Body of pancreas (tissue), 4 donors: ENCODE measurements around the gene RPN2. TPM values are rescaled to one million over a fixed set of nuclear protein-coding genes. Genes with fewer than 3 reads are reported as not detected.

Experiments
- ATAC-seq: fragments of 150-250 bp; one replicate; pipeline ENCODE4 v1.9.1; 2016
- DNase-seq, 4 donors: peaks; one replicate each; pipeline ENCODE4 v3.0.0-alpha.2; 2019
- H3K27ac ChIP-seq, 4 donors: fragments of 200-600 bp; sonication (generic); 1 replicate in 3 of 4; 2 replicates in 1 of 4; pipeline versions ENCODE4 v1.5.1 to v1.6.1; 2016 to 2019; ENCODE audit warnings: mild to moderate bottlenecking in 1 of 4, mixed read lengths in 1 of 4, moderate library complexity in 1 of 4
- H3K27me3 ChIP-seq, 2 donors: fragments of 200-600 bp; sonication (generic); one replicate each; pipeline ENCODE4 v1.6.0; 2016; ENCODE audit warnings: mild to moderate bottlenecking in 1 of 2
- H3K36me3 ChIP-seq, 2 donors: fragments of 200-600 bp; sonication (generic); replicated peaks in 1 of 2; 2 replicates each; pipeline ENCODE4 v1.5.1; 2016; ENCODE audit warnings: low read depth in 2 of 2; ENCODE audit not compliant: insufficient read depth in 1 of 2
- H3K4me1 ChIP-seq: fragments of 200-600 bp; sonication (generic); one replicate; pipeline ENCODE4 v1.6.0; 2016
- H3K4me3 ChIP-seq, 2 donors: fragments of 200-600 bp; sonication (generic); 1 replicate in 1 of 2; 2 replicates in 1 of 2; pipeline ENCODE4 v1.5.1; 2016 to 2019
- H3K9me3 ChIP-seq, 3 donors: fragments of 200-600 bp; sonication (generic); 1 replicate in 2 of 3; 2 replicates in 1 of 3; pipeline ENCODE4 v1.5.1; 2016
- POLR2A ChIP-seq, 3 donors: fragments of 450-650 bp; IDR thresholded peaks; one replicate each; pipeline ENCODE4 v1.6.1; 2016; ENCODE audit warnings: antibody characterized with exemption in 3 of 3, mild to moderate bottlenecking in 2 of 3
- WGBS, 2 donors: methylation state at CpG; one replicate each; pipeline ENCODE4 v1.1.5; 2017; 5-methylcytosine and 5-hydroxymethylcytosine counted together
- intact Hi-C: fragments of 100-400 bp; cut with DNase I; formaldehyde crosslinking; loops from one replicate; pipeline ENCODE4 v1.15.1; 2023
- total RNA-seq, 2 donors: library from RNA; depleted of rRNA; stranded (reverse); fragments of >200 nt; gene quantifications; one replicate each; pipeline ENCODE4 v1.1.0, GENCODE V29; 2016
- TF ChIP-seq, protein P1 (sequence below), 7 experiments: fragments of 450-650 bp in 4 of 7; fragments of 200-600 bp in 3 of 7; sonication (generic) in 3 of 7; IDR thresholded peaks; one replicate each; pipeline ENCODE4 v1.5.1; 2016 to 2019; ENCODE audit warnings: antibody characterized with exemption in 7 of 7

RPN2 gene
- total RNA-seq, 2 donors from 2014 or later, result 70.0 to 111 TPM

DNA sequence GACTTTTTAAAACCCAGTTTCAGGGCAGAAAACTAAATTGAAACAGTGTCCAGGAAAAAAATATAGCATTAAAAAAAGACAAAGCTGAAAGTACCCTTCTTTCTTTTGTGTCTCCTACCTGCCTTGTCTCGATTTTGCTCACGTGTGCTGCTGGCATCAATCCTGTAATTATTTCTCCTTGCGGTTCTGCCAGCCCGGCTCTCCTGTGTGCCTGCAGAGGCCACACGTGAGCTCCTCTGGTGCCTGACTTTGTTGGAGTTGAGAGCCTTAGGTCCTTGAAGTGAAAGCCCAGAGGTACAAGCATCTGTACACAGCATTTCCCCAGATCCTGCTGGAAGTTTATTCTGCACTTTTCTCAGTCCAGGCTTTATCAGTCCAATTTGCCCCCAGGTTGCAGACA is 46.0 kb downstream of the RPN2 start:
- no peak for TF ChIP-seq POLR2A (IDR thresholded peaks at IDR 0.05)
- TF ChIP-seq, protein P1, sequence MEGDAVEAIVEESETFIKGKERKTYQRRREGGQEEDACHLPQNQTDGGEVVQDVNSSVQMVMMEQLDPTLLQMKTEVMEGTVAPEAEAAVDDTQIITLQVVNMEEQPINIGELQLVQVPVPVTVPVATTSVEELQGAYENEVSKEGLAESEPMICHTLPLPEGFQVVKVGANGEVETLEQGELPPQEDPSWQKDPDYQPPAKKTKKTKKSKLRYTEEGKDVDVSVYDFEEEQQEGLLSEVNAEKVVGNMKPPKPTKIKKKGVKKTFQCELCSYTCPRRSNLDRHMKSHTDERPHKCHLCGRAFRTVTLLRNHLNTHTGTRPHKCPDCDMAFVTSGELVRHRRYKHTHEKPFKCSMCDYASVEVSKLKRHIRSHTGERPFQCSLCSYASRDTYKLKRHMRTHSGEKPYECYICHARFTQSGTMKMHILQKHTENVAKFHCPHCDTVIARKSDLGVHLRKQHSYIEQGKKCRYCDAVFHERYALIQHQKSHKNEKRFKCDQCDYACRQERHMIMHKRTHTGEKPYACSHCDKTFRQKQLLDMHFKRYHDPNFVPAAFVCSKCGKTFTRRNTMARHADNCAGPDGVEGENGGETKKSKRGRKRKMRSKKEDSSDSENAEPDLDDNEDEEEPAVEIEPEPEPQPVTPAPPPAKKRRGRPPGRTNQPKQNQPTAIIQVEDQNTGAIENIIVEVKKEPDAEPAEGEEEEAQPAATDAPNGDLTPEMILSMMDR (IDR thresholded peaks at IDR 0.05), result no peak
- 71 to 78% methylated on average over 5 of the region's 5 CpGs for WGBS, 2 donors
- peaks cover 14% of the 10 kb centered on the region for H3K4me1 ChIP-seq
- no peaks in the 10 kb centered on the region for H3K27me3 ChIP-seq
- peak in 1 of 4 donors; percentile 1 for DNase-seq
- no peak for ATAC-seq
- no peaks in the 10 kb centered on the region for H3K9me3 ChIP-seq
- no peak overlapping the region for H3K27ac ChIP-seq
- peaks cover 31 to 50% of the 10 kb centered on the region in 2 donors for H3K36me3 ChIP-seq
- H3K4me3 ChIP-seq, result no peak overlapping the region
- intact Hi-C loops, result no loop called here

DNA sequence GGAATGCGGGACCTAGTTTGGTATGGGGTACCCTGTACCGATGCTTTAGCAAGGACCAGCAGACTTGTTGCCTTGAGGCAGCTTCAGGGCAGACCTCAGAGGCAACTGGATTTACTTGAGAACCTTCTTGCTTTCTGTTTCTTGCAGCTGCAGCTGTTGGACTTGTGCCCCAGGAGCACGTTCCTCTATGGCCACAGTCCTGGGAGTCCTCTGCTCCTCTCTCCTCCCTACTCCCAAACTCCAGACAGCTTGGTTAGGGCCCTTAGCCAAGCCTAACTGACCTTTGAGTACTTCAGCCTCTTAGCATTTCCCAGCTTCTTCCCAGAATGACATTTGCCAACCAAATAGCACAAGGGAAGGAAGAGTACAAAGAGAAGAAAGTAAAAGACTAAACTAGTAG is 47.8 kb downstream of the RPN2 start:
- TF ChIP-seq, protein P1 (IDR thresholded peaks at IDR 0.05), result no peak
- no peaks in the 10 kb centered on the region for H3K27me3 ChIP-seq
- 68 to 91% methylated on average over 3 of the region's 3 CpGs for WGBS, 2 donors
- DNase-seq, result peak; percentile 25 to 62 (median 40)
- H3K36me3 ChIP-seq, result peaks cover 45 to 63% of the 10 kb centered on the region in 2 donors
- H3K9me3 ChIP-seq, result no peaks in the 10 kb centered on the region
- no peak overlapping the region for H3K27ac ChIP-seq
- ATAC-seq, result no peak
- intact Hi-C loops, result no loop called here
- H3K4me3 ChIP-seq, result no peak overlapping the region
- H3K4me1 ChIP-seq, result peaks cover 13% of the 10 kb centered on the region

DNA sequence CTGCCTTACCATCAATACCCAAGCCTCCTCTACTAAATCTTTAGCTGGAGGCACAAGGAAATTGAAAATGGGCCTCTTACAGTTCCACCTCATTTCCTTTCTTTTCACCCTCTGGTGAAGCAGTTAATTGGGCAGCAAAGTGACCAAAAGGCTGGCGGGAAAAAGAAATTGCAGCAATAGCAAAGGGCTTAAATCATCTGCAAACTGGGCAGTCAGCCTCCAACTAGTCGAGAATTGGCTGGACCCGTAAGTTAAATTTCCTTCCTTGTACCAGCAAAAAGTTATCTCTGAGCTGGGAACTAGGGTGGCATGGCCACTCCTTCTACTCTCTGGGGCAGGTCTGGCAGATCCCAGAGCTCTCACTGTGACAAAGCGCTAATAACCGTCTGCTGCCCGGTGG is 49.0 kb downstream of the RPN2 start:
- TF ChIP-seq, protein P1 (IDR thresholded peaks at IDR 0.05), result no peak
- TF ChIP-seq POLR2A (IDR thresholded peaks at IDR 0.05), result no peak
- Histone ChIP-seq H3K4me1 (peaks cover under 1% of the 10 kb centered on the region), H3K27me3 (no peaks in the 10 kb centered on the region), H3K9me3 (no peaks in the 10 kb centered on the region), H3K36me3 (peaks cover 45 to 73% of the 10 kb centered on the region in 2 donors), H3K27ac (no peak overlapping the region), H3K4me3 (no peak overlapping the region)
- DNase-seq (peak in 1 of 4 donors; percentile 8), ATAC-seq (no peak)
- intact Hi-C loops, result no loop called here
- WGBS, 2 donors, result 84 to 87% methylated on average over 6 of the region's 6 CpGs

- intact Hi-C loops, result no loop called here
- ATAC-seq (no peak), DNase-seq (no peak)
- TF ChIP-seq, protein P1 (IDR thresholded peaks at IDR 0.05), result no peak
- TF ChIP-seq POLR2A (IDR thresholded peaks at IDR 0.05), result no peak
- no peaks in the 10 kb centered on the region for H3K27me3 ChIP-seq
- peaks cover 45 to 78% of the 10 kb centered on the region in 2 donors for H3K36me3 ChIP-seq
- no peak overlapping the region for H3K4me3 ChIP-seq
- no peaks in the 10 kb centered on the region for H3K4me1 ChIP-seq
- H3K9me3 ChIP-seq, result no peaks in the 10 kb centered on the region
- WGBS, 2 donors, result 82 to 85% methylated on average over 5 of the region's 5 CpGs
- H3K27ac ChIP-seq, result no peak overlapping the region
Observed at GRCh38 chr20:37228656-37229055, 49.5 kb downstream of the RPN2 start.

DNA sequence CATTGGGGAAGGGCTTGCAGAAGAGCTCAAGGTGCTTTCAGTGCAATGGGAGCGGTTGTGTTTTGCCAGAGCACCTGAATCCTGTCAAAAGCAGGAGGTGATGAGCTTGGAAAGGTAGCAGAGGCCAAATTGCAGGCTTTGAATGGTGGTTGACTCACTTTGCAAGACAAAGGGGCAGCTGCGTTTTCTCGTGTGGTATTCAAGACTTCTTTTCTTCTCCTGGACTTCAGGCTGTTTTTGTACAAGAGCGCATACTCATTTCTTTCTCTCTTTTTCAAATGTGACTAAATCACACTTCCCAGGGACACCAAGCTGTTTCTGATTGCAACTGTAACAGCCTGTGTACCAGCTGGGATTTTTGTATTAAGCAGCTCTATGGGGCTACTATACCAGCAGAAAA is 50.2 kb downstream of the RPN2 start:
- TF ChIP-seq, protein P1 (IDR thresholded peaks at IDR 0.05), result no peak
- TF ChIP-seq POLR2A (IDR thresholded peaks at IDR 0.05), result no peak
- no peaks in the 10 kb centered on the region for H3K9me3 ChIP-seq
- H3K27ac ChIP-seq, result no peak overlapping the region
- no peaks in the 10 kb centered on the region for H3K27me3 ChIP-seq
- peaks cover 48 to 80% of the 10 kb centered on the region in 2 donors for H3K36me3 ChIP-seq
- 93 to 95% methylated on average over 4 of the region's 4 CpGs for WGBS, 2 donors
- intact Hi-C loops, result no loop called here
- ATAC-seq, result no peak
- H3K4me1 ChIP-seq, result no peaks in the 10 kb centered on the region
- peak in 1 of 4 donors; percentile 4 for DNase-seq
- H3K4me3 ChIP-seq, result no peak overlapping the region
